ENCODE measurements around the gene RAC2.

Gene RAC2

DNA sequence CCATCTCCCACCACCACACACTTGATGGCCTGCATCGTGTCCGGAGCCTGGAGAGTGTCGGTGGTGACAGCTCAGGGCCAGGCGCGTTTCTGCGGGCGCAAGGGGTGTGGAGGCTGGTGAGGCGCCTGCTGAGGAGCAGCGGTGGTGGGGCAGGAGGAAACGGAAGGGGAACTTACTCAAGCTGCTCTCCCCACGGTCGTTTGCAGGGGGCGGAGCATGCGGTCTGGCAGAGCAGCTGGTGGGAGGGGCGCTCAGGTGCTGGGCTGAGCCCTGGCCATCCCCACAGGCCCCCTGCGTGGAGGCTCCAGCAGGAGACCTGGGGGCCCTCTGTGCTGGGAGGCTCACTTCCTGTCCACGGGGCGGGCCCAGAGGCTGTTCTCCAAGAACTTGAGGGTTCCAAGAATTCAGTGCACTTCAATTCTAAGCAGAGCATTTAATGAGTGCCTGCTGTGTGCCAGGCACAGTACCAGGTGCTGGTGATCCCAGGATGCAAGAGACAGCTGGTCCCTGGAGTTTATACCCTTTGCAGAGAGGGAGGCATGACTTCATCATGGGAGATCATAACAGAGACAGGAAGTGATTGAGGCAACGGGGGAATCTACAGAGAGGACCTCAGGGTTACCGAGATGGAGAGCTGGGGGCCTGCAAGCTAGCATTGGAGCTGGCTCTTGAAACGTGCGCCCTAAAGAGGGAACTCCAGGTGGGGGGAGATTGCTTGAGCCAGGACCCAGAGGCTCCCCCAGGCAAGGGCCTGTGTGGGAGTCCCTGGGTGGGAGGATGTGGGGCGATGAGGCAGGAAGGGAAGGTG is at the start of gene RAC2:
Gene RAC2, minus strand, starts transcription at position 156 of the 808 bp plus-strand sequence. Its CDS starts 121 bp downstream, at position 35.
- DNase-seq, result no peak

DNA sequence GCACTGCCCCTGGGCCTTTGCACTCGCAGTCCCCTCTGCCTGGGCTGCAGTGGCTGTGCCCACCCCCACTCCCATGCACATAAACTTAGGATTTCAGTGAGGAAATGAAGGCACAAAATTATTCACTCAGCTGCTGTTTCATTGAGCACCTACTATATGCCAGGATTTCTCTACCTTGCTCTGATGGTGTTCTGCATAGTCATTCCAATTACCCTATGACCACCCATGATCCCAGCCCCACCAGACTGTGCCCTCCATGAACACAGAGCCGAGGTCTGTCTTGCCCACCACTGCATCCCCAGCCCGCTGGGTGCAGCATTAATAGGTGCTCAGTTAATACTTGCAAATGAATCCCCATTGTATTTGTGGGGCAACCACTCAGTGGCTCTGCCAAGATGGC is 49.1 kb upstream of the RAC2 start:
- no peak for DNase-seq

DNA sequence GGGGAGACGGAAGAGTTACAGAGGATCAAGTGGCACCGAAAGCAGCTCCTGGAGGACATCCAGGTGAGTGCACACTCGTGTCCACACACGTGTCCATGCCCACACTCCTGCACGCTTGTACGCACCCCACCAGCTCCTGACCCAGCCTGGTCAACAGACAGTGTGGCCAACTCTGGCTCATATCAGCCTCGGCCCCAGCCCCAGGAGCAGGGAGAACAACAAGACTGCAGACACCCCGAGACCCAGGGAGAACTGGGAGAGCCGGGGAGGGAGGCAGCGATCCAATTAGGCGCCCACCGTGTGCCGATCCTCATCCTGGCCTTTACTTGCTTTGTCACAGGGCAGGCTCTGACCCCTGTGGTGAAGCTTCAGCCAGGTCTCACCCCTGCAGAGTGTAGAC is 48.6 kb upstream of the RAC2 start:
- DNase-seq, result no peak

DNA sequence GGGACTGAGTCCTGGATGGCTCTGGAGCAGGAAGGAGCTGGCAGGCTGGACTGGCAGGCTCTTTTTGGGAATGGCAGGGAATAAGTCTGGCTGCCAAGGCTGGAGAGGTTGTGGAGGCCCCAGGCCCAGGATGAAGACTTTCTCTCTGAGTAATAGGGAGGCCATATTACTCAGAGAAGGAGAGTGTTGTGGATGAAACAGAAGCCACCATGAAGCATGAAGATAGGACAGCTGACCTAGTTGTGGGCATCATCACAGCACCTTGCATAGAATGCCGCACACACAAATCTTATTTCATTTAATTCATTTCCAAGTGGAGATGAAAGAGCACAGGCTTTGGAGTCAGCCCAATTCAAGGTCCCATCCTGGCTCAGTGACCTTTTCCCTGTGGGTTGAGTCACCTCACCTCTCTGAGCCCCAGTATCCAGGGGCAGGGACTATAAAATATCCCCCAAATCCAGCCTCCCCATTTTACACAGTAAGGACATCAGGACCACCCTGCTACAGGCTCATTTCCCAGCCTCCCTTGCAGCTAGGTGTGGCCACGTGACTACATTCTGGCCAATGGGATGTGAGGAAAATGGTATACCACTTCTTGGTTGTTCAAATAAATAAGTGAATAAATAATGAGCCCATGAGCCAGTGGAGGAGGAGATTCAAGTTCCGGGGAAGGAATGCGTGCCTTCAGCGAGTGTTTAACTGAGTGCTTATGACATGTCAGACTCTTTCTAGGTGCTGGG is 47.7 kb upstream of the RAC2 start:
- DNase-seq, result no peak

DNA sequence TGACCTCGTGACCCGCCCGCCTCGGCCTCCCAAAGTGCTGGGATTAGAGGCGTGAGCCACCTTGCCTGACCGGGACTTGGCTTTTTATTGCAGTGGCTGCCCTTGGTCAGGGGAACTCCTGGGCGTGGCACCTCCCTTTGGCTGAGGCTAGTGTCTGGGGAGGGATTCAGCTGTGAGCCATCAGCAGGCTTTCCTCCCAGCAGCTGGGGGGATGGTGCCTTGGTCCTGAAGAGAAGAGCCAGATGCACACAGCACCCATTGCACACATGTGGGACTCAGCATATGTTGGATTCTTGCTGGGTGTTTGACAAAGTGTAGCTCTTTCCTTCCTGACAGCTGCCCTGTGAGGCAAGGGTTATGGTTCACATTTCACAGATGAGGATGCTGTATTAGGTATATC is 46.7 kb upstream of the RAC2 start:
- DNase-seq, result no peak

DNA sequence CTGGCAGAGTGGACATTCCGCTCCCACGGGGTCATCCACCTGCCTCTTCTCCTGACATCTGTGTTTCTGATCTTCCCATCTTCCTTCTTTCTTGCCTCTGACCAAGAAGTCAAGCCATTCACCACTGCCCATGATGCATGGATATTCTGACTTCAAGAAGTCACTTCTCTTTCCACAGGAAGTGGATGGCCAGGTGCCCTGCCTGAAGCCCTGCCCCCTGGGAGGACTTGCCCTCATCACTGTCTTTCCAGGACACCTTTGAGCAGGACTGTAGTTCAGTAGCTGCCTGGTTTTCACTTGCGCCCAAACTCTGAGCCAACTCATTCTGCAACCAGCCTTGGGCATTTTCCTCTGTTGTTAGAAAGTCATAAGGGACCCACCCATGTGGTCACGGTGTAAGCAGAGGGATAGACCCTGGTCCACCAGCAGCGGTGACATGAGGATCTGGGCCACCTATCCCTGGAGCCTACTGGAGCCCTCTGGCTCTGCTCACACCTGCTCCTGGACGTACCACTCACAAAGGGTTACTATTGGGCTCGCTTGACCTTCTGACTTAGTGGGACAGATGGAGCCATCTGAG is 45.2 kb upstream of the RAC2 start:
- no peak for DNase-seq

DNA sequence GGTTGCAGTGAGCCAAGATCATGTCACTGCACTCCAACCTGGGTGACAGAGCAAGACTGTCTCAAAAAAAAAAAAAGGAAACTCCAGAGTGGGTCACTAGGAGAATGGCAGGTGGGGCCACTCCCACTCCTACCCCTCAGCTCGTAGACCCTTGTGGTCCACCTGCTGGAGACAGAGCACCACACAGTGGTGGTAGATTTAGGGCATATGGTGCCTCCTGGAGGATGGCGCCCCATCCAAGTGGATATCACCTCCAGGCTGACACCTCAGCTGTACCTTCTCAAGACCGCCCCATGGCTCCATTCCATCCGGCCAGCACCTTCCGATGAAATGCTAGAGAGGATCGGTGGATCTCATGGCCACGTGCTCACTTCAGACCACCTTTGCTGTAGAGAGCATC is 44.5 kb upstream of the RAC2 start:
- DNase-seq, result no peak

DNA sequence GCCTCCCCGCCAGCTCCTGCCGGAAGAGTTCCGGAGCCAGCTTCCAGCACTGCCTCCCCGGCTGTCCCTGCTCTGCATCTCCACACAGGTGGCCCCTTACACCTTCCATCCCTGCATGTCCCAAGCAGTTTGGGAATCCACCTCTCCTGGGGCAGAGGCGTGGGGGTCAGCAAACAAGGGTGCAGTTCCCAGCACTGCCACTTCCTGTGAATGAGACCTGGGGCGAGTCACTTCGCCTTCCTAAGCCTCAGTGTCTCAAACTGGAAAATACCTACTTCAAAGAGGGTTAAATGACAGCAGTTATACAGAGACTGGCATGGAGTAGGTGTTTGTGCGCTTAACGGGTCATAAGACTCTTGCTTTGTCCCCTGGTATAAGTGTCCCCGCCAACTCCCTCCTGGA is 43.5 kb upstream of the RAC2 start:
- DNase-seq, result no peak

DNA sequence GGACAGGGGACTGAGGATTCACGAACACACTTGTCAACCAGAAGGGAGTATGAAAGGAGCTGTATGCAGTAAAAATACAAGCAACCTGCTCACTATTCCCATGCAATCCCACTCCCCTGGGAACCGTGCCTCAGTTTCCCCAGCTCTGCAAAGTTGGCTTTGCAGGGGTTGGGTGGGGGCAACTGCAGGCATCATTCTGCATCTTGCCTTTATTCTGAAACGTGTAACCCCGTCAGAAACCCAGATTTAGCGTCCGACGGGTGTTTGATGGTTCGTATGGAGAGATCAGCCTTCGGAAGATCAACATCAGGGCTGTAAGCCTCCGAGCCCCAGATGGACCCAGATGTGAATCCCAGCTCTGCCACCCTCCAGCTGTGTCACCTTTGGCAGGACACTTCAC is 41.9 kb upstream of the RAC2 start:
- DNase-seq, result no peak

DNA sequence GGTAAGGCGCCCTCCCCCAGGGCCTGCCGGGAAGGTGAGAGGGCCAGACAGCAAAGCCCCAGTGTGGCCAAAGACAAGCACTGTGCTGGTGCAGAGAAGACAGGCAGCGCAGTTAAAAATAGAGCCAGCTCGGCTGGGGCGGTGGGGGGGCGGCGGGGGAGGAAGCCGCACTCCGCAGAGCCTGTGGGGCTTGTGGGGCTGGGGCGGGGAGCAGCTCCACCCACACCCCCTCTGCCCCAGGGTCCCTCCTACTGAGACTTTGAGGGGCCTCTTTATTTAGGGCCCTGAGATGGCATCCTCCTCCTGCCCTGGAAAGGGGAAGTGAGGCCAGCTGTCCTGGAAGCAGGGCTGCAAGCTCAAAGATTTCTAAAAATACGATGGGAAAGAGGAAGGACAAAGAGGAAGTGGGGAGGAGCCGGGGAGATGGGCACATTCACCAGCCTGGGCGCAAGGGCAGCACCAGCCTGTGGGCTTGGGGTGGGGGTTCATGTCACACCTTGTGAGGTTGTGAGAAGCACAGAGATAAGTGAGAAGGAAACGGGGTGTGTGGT is 40.8 kb upstream of the RAC2 start:
- DNase-seq, result no peak

DNA sequence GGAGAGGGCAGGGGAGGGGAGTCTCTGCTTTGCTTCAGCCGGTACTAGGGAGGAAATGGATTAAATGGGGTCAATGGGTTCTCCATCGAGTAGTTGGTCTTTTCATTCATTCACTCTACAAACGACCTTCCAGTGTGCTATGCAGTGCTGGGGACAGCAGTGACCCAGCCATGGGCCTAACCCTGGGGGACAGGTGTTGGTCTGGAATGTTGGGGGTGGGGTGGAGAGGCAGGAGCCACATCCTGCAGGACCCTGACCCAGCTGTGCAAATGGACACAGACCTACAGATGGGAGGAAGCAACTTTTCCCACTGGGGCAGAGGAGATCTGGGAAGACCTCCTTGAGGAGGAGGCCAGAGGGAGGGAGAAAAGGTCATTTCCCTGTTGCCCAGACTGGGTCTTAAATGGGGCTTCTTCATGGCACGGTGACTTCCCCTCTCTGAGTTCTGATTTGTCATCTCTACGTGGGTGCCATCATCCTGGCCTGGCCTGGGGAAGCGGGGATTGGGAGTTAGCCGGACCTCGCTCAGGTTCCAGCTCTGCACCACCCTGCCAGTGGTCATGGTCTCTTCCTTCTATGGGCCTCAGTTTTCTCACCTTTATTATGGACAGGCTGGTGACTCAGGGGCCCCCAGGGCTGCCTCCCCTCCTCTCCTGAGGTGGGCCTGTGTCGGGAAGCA is 40.2 kb upstream of the RAC2 start:
- no peak for DNase-seq

DNA sequence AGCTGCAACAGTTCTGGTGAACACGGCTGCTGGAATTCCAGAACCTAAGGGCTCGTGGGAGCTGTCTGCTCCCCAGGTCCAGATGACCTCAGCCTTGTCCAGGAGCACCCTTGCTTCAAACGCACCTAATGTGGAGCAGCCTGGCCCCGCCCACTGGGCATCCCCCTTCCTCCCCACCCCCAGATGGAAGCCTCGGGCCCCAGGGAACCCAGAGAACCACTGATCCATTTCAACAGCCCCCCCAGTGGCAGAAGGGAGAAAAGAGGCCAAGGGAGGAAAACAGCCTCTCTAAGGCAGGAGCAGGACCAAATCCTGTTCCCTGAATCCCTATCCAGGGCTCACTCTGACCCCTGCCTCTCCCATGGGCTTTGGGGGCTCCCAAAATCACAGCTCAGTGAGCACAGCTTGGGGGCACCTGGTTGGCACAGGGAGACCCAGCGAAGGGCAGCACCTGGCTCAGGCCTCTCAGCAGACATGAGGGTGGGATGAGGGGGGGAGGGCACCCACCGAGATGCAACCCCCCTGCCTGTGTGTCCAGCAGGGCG is 39.4 kb upstream of the RAC2 start:
- DNase-seq, result no peak

DNA sequence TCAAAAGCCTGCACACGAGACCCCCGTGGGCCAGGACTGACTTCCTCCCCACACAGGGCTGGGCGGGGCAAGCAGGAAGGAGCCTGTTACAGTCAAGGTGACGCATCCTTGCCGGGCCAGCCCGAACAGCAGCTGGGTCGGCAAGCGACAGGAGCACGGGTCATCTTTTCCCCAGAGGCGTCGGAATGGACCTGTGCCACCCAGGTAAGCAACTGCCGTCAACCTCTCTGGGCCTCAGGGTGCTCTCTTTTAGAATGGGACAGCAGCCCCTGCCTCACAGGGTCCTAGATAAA is 38.3 kb upstream of the RAC2 start, which contains the start of gene CYTH4:
Gene CYTH4, plus strand, starts transcription at position 124 of the 293 bp plus-strand sequence. Its CDS starts 62 bp downstream, at position 186.
- no peak for DNase-seq

DNA sequence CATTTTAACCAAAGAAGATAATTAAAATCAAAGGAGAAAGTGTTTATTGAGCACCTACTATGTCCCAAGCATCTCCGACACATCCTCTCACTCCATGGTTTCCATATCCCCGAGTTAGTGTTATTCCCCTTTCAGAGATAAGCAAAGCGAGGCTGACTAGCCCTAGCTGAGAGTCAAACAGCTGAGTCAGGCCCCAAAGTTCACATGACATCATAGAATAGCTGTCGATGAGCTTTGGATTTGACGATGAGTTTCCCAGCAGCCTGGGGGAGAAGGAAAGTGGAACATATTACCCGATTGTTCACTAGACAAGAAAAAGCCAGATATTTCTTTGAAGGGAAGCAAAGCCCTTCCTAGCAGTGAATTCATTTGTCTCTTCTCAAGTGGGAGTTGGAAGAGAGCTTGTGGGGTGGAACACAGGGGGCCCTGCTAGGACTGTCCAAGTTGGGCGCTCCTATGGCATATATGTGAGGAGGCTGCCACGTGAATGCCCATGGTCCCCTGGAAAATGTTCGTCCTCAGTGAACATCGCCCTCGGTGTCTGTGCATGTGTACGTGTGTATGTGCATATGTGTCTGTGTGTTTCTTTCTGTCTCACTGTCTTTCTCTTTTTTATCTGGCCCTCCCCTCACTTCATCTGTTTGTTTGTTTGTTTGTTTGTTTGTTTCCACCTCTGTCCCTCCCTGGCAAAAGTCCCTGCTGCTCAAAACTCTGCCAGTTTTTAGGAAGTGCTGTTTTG is 37.7 kb upstream of the RAC2 start:
- DNase-seq, result no peak

DNA sequence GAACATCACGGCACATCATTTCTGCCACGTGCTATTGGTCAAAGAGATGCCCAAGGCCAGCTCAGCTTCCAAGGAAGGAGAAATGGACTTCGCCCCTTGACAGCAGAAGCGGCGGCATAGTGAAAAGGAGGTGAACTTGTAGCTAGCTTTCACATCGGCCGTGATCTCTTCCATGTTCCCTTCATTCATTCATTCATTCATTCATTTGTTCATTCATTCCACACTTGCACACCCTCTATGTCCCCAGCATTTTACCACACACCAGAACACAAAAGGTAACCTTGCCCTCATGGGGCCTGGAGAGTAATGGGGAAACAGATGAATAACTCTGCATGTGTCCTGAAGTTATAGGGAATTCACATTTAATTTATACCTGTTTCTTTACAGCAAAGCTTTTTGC is 37.1 kb upstream of the RAC2 start:
- DNase-seq, result no peak

DNA sequence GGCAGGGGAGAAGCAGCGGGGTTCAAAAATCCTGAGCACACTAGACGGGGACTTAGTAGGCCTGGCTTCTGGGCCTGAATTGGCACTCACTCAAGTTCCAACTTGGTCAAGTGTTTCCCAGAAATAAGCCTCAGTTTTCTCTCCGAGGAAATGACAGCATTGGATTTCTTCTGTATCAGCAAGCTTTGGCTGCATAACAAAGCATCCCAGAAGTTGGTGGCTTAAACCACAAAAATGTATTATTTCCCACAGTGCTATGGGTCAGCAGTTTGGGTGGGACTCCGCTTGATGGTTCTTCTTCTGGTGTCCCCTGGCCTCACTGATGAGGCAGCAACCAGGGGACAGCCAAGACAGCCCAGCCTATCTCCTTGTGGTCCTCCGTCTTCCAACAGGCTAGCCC is 36.6 kb upstream of the RAC2 start:
- DNase-seq, result no peak

DNA sequence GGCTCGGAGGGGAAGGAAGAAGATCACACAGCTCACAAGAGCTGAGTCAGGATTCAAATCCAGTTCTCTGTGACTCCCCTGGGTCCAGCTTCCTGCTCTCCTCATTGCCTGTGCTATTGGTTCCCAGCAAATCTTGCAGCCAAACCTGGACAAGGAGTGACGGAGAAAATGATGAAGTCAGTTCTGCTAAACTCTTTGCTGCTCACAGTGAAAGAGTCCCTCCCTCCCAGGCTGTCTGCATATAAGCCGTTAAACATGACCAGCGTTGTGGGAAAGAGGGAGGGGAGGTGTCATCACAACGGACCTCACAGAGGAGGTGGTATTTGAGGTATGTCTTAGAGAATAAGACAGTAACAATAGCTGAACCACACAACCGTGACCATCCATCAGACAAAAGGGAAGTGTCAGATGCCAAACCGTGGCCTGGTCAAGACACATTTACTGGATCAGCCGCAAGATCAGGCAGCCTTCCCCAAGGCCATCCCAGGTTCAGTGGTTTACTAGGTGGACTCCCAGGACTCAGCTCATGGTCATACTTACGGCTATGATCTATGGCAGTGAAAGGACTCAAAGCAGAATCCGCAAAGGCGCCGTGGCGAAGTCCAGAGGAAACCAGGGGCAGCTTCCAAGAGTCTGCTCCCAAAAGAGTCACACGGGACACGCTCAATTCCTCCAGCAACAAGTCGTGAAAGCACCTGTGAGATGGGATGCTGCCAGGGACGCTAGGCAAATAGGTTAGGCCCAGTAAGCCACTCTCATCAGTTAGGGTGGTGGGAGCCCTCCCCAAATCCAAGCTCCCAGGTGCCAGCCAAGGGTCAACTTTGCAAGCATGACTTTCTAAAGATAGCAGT is 35.5 kb upstream of the RAC2 start:
- DNase-seq, result no peak

DNA sequence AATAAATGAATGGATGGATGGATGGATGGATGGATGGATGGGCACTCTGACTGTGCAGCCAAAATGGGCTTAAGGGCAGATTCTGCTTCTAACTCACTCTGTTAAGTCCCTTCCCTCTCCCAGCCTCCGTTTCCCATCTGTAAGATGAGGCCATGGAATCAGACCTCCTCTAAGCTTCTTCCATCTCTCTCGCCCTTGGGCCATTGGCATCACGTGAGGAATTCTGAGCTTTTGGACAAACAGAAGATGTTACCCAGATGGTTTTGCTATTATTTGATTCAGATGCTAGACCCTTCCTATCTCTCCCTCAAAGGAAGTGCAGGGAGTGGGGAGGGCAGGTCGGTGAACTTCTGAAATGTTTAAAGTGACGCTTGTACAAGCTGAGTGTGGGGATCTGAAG is 34.2 kb upstream of the RAC2 start:
- DNase-seq, result no peak

DNA sequence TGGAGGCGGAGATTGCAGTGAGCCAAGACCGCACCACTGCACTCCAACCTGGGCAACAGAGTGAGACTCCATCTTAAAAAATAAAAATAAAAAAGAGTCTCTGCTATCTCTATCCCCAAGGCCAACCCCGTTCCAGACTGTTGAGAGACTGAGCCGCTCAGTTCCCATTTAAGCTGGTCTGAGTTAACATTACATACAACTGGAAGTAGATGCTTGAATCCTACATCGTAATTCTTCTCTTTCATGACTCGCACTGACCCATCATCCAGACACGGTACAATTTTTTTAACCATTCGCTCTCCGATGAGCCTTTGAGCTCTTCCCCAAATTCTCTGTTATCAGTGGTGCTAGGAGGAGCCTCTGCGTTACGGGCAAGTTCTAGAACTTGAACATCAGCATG is 33.3 kb upstream of the RAC2 start:
- no peak for DNase-seq

DNA sequence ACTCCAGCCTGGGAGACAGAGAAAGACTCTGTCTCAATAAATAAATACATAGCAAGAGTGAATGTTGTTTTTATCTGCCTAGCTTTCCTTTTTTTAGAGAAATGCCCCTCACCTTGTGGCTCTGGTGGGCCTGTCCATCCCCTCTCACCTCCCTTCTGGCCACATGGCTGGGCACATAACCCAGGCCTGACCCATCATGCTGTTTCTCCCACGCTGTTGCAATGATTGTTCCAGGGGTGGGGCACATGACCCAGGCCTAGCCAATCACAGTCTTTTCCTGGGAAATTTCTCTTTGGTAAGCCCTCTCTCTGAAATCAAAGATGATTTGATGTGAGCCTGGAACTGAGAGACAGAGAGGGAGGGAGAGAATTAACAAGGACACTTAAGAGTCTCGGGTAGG is 32.7 kb upstream of the RAC2 start:
- DNase-seq, result no peak

DNA sequence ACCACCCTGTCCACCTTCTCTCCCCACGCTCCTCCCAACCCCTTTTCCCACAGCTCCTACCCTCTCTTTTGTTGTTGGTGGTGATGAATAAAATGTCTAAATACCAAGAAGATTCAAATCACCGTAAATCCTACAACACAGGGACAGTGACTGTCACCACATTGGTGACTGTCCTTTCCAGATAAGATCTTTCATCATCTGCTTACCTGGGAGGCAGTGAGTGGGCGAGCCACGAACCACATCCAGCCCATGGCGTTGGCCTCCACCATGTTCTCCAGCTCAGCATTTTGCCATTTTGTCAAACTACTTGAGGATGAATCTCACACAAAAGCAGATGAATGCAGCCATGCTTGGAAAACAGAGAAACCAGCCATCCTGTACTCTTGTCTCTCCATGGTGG is 31.6 kb upstream of the RAC2 start:
- no peak for DNase-seq
